GM12864 (cell line): ENCODE measurements around the gene RHCE.
"Not testable (repeated sequence)": the region's sequence is repeated elsewhere in the genome, so short reads cannot be mapped to it uniquely, and the experiment has no call there.

Source experiments
- DNase-seq: peaks from one replicate; pipeline ENCODE4 v3.0.0-alpha.2; 2011; ENCODE audit warnings: low read depth
- H3K4me3 ChIP-seq: 2 replicates; pipeline ENCODE4 v1.5.1; 2011; ENCODE audit warnings: mild to moderate bottlenecking, low read depth, low read length, control low read depth
- TF ChIP-seq, protein P1 (sequence below): IDR thresholded peaks from 2 replicates; pipeline ENCODE4 v1.5.1; 2011; ENCODE audit warnings: low read depth, mild to moderate bottlenecking, moderate library complexity, low read length, control low read depth, inconsistent platforms; ENCODE audit errors: missing control alignments

Gene RHCE

DNA sequence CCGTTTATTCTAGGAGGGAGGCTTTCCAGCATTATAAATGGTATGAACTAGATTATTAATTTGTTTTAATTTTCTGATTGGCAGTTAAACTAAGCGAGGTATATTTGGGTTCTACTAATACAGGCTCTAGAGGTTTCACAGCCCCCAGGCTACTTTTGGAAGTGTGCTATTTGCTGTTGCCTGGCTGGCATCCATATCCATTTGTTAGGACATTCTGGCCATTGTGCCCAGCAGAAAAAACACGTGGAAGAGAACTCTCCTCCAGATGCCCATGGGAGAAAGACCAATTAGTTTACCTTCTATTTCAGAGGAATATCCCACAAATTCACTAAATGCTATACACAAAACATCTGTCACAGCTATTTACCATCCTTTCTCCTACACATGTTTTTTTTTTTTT is 39.4 kb upstream of the RHCE start:
- DNase-seq: no peak
- TF ChIP-seq, protein P1, sequence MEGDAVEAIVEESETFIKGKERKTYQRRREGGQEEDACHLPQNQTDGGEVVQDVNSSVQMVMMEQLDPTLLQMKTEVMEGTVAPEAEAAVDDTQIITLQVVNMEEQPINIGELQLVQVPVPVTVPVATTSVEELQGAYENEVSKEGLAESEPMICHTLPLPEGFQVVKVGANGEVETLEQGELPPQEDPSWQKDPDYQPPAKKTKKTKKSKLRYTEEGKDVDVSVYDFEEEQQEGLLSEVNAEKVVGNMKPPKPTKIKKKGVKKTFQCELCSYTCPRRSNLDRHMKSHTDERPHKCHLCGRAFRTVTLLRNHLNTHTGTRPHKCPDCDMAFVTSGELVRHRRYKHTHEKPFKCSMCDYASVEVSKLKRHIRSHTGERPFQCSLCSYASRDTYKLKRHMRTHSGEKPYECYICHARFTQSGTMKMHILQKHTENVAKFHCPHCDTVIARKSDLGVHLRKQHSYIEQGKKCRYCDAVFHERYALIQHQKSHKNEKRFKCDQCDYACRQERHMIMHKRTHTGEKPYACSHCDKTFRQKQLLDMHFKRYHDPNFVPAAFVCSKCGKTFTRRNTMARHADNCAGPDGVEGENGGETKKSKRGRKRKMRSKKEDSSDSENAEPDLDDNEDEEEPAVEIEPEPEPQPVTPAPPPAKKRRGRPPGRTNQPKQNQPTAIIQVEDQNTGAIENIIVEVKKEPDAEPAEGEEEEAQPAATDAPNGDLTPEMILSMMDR: no peak
- H3K4me3 ChIP-seq: no peak overlapping the region

- H3K4me3 ChIP-seq: no peak overlapping the region
- no peak for DNase-seq
- TF ChIP-seq, protein P1: no peak
Measured at GRCh38 chr1:25458541-25459298, 38.1 kb upstream of the RHCE start.

GRCh38 chr1:25456502-25456901 is 35.9 kb upstream of the RHCE start:
- DNase-seq: no peak
- TF ChIP-seq, protein P1: no peak
- H3K4me3 ChIP-seq: no peak overlapping the region

GRCh38 chr1:25451908-25452307 is 31.3 kb upstream of the RHCE start:
- H3K4me3 ChIP-seq: no peak overlapping the region
- DNase-seq: no peak
- TF ChIP-seq, protein P1: no peak

DNA sequence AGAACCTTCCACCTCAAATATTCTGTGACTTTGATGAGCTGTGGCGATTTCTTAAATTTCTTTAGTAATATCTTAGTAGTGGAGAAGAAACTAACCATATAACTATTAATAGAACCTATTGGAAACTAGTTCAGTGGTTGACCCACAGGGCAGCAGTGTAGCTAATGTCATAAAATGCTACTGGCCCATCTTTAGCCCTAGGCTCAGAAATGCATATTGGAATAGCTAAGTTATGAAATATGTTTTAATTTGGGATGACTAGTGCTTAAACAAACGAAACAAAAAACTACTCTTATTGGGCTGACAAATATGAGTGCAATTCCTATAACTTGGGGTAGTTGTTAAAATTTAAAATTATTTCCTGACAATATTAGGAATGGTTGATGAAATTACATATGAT is 30.3 kb upstream of the RHCE start:
- H3K4me3 ChIP-seq: no peak overlapping the region
- DNase-seq: no peak
- TF ChIP-seq, protein P1: no peak

DNA sequence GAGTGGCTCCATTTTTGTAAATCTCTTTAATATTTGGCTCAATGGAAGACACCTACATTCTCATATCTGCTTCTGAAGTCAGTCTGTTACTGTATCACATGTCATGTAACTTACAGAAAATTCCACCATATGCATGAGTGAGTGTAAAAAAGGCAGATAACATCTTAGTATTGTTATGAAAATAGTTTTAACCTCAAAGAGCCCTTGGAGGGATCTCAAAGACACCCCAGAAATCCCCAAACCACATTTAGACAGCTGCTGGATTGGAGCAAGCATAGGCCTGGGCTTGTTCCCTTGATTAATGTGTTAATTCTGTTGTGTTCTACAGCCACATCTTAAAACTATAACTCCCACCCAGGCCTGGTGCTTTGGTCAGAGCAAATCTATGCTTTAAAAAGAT is 26.9 kb upstream of the RHCE start:
- TF ChIP-seq, protein P1: no peak
- H3K4me3 ChIP-seq: no peak overlapping the region
- no peak for DNase-seq

- TF ChIP-seq, protein P1: no peak
- DNase-seq: no peak
- H3K4me3 ChIP-seq: no peak overlapping the region
Measured at GRCh38 chr1:25445993-25446538, 25.4 kb upstream of the RHCE start.

GRCh38 chr1:25444604-25445003 is 24.0 kb upstream of the RHCE start:
- not testable (repeated sequence) for H3K4me3 ChIP-seq, DNase-seq
